Skin of body (tissue), 2 donors: ENCODE data around the gene CLN6. TPM values are rescaled to one million over a fixed set of nuclear protein-coding genes. Genes with fewer than 3 reads are reported as not detected.
"Not testable (repeated sequence)": the region's sequence is repeated elsewhere in the genome, so short reads cannot be mapped to it uniquely, and the experiment has no call there.

Experiments used
- DNase-seq: peaks from one replicate; lab custom pipeline; 2025; lab: John Stamatoyannopoulos, UW
- total RNA-seq: library from RNA; depleted of rRNA; stranded (reverse); fragments of >200 nt; gene quantifications from one replicate; pipeline ENCODE4 v1.2.3, GENCODE V29; 2014

CLN6 gene
- total RNA-seq, 1 donor from 2014 or later, result 15.3 TPM

DNA sequence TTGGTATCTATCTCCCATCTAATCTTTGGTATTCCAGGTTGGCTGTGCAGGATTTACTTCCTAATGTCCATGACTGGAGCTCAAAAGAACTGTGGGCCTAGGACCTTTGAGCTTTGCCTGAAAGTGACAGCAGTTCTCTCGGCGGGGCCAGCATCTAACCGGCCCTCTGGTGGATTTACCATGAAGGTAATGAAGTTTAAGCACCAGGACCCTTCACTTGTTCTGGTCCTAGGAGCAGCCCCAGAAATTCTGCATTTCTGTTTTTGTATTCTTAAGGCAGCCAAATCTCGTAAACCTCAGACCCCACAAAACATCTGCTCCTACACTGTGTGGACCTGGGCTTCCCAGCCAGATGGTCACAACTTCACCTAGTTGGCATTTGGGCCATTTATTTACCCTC is 37.4 kb downstream of the CLN6 start:
- no peak for DNase-seq

DNA sequence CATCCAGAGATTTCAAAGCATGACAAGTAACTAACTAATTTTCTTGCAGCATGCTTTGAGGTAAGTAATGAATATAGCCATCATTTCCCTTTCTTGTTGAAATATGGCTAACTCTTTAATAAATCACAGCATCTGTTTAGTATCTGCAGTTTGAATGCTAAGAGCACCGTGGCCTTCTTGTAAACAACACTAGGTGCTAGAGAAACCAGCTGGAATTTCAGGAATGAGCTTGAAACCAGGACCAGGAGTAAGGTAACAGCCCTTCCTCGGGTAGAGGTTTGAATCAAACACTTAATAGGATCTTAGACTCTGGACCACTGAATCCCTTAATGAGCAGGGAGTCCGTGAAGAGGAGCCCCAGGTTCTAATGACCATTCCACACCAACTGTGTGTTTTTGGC is 38.0 kb downstream of the CLN6 start:
- no peak for DNase-seq

DNA sequence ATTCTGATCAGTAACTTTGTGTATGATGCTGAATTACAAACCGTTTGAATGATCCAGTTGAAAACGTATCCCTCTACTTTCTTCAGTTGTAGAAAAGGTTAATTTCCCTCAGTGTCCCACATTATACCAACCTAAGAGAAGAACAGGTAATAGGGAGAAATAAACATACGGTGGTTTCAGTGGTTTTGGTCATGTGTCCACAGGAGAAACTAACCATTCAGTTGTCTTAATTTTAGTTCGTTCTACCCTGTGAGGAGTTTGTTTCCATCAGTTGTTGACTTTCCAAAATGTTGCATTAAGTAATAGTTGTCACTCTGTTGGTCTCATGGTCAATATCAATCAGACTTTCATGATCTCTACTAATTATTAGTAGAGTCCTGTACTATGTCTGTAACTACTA is 39.5 kb downstream of the CLN6 start:
- no peak for DNase-seq

DNA sequence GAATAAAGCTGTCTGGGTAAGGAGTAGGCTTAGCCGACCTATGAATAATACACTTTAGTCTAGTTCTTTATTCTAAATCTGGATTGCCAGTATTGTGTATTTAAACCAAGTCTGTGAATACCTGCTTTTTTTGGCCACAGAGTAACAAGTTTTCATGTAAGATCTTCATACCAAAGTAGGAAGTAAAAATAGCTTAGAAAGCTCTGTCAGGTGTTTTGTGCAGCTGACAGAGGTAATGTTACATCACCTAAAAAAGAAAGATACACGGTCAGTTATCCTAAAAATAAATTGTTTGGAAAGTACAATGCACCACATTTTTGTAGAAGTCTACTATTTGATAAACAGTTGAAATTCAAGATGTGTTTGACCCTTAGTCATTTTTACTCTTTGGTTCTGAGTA is 40.9 kb downstream of the CLN6 start:
- DNase-seq, result no peak

DNA sequence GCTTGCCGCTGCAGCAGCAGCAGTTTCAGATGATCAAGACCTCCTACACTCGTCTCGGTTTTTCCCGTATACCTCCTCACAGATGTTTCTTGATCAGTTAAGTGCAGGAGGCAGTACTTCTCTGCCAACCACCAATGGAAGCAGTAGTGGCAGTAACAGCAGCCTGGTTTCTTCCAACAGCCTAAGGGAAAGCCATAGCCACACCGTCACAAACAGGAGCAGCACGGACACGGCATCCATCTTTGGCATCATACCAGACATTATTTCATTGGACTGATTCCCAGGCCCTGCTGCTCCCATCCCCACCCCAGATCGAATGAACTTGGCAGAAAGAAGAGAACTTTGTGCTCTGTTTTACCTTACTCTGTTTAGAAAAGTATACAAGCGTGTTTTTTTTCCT is 42.0 kb downstream of the CLN6 start:
- peak; percentile 25 for DNase-seq

DNA sequence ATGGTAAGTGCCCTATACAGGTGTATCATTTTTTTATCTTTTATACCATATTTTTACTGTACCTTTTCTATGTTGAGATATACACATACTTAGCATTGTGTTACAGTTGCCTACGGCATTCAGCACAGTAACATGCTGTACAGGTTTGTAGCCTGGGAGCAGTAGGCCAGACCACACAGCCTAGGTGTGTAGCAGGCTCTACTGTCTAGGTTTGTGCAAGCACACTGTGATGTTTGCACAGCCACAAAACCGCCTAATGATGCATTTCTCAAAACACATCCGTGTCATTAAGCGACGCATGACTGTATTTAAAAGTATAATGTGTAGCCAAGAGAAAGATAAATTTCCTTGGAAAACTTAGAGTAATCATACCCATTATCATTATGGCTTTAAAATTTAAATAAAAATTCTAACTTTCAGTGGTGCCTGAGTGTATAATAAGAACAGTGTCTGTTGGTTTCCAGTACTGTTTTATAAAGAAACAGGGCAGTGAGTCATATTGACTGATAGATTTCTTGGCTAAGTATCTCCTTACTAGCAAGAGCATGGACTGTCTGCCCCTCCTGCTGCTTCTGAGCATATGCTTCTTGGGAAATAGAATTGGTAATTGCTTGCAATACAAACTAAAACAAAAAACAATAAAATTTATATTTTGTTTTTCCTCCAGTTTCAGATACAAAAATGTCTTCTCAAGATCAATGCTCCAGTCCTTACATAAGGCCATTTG is 42.7 kb downstream of the CLN6 start:
- DNase-seq, result peak; percentile 25

DNA sequence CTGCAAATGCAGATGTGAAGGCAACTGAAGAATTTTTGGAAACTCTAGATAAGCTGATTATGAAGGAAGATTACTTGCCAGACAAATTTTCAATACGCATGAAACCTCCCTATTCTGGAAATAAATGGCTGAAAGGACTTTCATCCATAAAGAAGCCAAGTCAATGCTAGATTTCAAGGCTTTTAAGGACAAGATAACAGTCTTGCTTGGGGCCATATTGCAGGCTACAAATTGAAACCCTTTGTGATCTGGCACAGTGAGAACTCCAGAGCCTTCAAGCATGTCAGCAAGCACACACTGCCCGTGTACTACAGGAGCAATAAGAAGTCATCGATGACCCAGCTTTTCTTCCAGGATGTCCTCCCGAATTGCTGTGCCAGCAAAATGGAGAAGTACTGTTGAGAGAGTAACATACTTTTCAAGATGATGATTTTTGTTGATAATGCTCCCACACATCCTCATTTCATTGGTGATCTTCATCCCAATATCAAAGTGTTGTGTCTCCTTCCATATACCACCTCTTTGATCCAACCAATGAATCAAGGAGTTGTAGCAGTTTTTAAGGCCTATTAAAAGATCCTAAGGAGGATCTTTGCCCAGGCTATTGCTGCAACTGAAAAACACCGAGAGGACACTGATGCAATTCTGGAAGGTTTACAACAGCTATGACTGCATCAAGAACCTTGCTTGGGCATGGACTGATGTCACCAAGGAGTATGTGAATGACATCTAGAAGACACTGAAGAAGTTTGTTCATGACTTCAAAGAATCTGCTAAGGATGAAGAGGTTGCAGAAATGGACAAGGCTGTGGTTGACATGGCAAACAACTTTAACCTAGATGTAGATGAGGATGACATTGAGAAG is 44.7 kb downstream of the CLN6 start:
- DNase-seq, result no peak

DNA sequence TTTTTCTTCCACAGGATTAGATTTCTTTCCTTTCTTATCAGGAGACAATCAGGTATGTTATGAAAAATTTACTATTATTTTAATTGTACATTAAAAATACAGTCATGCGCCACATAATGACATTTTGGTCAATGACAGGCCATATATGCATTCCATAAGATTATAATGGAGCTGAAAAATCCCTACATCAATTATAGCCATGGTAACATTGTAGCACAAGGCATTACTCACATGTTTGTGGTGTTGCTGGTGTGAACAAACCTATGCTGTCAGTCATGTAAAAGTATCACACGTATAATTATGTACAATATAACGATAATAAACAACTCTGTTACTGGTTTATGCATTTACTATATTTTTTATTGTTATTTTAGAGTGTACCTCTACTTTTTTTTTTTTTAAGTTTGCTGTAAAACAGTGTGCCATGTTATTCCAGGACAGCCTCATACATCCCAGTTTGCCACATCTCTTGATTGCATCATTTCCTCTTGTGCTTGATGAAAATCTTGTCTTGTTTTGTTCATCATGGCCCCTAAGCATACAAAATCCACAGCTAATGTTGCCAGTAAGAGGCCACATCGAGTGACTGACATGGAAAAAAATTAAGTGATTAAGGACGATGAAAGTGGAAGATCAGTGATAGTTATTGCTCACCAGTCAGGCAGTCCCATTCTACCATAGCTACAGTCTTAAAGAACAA is 45.8 kb downstream of the CLN6 start:
- no peak for DNase-seq

DNA sequence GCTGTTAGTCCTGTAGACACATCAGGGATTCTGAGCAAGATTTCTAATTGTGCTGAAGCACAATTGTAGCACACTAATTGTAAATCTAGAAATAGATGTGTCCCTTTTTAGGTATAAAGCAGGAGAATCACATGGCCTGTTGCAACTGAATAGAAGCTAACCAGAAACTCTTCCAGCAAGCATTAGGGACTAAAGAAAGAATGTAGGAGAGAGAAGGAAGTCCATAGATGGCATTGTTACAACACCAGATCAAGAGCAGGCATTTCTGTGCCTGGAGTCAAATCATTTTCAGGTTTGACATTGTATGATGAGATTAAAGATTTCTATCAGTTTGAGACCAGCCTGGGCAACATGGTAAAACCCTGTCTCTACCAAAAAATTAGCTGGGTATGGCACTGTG is 51.8 kb downstream of the CLN6 start:
- no peak for DNase-seq

DNA sequence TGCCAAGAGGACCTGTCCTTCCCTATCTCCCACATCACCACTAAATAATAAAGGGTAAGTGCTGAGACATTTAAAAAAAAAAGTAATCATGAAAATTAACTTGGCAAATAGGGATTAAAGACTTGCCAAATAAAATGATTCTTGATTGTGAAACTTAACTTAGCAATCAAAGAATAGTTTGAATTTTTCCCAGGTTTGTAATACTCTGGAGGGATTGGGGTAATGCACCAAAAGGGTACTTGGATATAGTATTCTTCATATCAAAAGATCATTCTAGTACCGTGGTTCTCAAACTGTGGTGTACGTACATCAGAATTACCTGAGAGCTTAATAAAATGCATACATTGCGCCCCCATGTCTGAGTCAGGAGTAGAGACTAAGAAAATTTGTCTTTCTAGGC is 52.9 kb downstream of the CLN6 start:
- DNase-seq, result no peak

DNA sequence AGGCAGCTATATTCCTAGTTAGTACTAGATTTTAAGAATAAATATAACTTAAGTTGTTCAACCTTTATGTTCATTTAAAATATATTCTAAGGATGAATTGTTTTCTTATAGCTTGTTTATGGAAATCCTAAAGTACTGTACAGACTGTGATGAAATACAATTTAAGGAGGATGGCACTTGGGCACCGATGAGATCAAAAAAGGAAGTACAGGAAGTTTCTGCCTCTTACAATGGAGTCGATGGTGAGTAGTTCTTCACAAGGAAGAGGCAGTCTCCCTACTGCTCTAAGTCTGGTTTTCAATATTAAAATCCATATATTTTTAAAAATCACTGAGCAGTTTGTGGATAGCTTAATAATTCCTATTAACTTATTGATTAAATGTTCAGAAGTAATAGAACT is 54.0 kb downstream of the CLN6 start:
- no peak for DNase-seq

DNA sequence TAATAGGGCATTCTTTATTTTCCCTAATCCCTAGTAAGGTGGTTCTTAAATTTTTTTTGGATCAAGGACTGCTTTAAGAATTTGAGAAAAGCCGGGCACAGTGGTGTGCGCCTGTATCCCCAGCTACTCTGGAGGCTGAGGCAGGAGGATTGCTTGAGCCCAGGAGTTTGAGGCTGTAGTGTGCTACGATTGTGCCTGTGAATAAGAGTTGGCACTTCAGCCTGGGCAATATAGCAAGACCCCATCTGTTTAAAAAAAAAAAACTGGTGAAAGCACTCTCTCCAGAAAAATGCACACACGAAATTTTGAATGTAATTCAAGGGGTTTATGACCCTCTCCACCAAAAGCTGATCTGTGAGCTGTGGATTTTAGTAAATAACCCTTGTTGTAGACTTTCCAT is 56.4 kb downstream of the CLN6 start:
- no peak for DNase-seq

DNA sequence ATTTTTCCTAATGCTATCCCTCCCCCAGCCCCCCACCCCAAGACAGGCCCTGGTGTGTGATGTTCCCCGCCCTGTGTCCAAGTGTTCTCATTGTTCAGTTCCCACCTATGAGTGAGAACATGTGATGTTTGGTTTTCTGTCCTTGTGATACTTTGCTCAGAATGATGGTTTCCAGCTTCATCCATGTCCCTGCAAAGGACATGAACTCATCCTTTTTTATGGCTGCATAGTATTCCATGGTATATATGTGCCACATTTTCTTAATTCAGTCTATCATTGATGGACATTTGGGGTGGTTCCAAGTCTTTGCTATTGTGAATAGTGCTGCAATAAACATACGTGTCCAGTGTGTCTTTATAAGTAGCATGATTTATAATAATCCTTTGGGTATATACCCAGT is 57.5 kb downstream of the CLN6 start:
- not testable (repeated sequence) for DNase-seq

DNA sequence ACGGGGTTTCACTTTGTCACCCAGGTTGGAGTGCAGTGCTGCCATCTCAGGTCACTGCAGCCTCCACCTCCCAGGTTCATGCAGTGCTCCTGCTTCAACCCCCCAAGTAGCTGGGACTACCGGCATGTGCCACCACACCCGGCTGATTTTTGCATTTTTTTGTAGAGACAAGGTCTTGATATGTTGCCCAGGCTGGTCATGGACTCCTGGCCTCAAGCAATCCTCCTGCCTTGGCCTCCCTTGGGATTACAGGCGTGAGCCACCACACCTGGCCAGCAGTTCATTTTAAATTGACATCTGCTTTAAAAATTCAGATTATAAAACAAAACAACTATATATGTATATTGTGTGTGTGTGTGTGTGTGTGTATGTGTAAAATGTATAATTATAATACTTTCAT is 62.7 kb downstream of the CLN6 start:
- DNase-seq, result no peak

DNA sequence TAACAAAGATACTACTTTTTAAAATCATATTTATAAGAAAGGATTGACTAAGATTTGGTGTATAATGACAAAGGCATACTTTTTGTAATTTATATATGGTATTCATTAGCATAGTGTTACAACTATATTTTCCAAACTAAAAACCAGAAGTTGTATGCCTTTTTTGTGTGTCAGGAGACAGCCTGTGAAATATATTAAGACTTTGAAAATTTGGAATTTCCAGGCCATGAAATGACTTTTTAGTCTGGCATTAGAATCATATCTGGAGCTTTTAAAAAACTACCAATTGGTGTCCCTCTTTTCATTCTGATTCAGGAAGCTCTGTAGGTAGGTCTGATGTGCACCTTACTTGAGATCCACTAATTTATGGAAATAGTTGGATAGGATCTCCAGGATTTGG is 66.3 kb downstream of the CLN6 start:
- no peak for DNase-seq

DNA sequence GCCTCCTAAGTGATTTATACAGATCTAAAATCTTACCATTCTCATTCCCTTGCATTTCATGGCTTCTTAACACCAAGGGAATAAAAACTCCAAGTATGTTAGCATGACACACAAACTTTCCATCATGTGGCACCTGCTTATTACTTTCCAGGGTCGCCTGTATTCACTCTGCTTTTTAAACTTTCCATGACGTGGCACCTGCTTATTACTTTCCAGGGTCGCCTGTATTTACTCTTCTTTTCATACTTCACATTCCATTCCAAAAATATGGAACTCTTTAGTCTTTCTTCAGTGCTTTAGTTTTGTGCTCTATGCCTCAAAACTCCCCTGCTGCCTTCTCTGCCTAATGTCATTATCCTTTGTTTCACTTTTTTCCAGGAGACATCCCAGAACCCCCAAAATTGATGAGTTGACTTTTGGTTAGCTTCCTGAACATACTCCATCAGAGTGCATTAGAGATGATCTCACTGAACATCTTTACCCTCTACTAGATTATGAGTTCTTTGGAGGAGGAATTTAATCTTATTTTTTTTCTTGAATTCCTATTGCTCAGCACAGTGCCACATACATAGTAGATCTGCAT is 71.4 kb downstream of the CLN6 start:
- no peak for DNase-seq

DNA sequence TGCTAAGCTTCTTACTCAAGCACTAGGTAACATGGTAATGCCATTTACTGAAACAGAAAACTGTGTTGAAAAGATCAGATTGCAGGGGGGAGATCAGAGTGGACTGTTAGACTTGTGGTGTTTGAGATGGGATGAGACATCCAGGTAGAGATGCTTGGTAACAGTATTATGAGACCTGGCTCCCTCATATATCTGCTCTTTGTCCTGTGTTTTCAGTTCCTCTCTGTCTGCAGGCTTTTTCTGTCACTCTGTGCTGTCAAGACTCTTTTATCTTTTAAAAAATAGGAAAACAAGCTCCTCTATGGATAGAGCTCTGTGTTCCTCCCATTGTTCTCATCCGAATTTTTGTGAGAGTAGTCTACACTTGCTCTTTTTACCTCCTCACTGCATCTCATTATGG is 72.5 kb downstream of the CLN6 start:
- DNase-seq, result no peak

Other genes starting within 250 kb of the CLN6 start
- 46.8 TPM for gene PIAS1, start 175.4 kb downstream of the CLN6 start, total RNA-seq
- gene CALML4, start 24.4 kb downstream of the CLN6 start, total RNA-seq, result 6.1 TPM
- gene FEM1B, start 48.0 kb upstream of the CLN6 start, total RNA-seq, result 70.7 TPM
- gene ITGA11, start 202.4 kb upstream of the CLN6 start, total RNA-seq, result 5.7 TPM